T-helper 17 cell (primary cell): ENCODE measurements around the gene FOCAD. TPM values are rescaled to one million over a fixed set of nuclear protein-coding genes. Genes with fewer than 3 reads are reported as not detected.

Experiments
- ATAC-seq: fragments of 150-1000 bp; cut with Tn5 transposase; 2 replicates; pipeline ENCODE4 v1.10.0; 2021; ENCODE audit warnings: mild to moderate bottlenecking, moderate library complexity
- DNase-seq, 3 donors: peaks; one replicate each; pipeline versions ENCODE4 v3.0.0 to v3.0.0-alpha.2; 2020 to 2021
- H3K9me3 ChIP-seq: one replicate; pipeline ENCODE4 v1.7.0; 2013; ENCODE audit warnings: low read length, mild to moderate bottlenecking; ENCODE audit not compliant: control insufficient read depth, poor library complexity, severe bottlenecking
- H3K27ac Mint-ChIP-seq: one replicate; pipeline ENCODE4 v1.8.0; 2022; ENCODE audit warnings: mild to moderate bottlenecking, moderate library complexity, mixed read lengths
- H3K27me3 Mint-ChIP-seq: one replicate; pipeline ENCODE4 v1.8.0; 2022; ENCODE audit warnings: mixed read lengths
- H3K36me3 Mint-ChIP-seq: one replicate; pipeline ENCODE4 v1.8.0; 2022; ENCODE audit warnings: low read depth, mixed read lengths
- H3K4me1 Mint-ChIP-seq: one replicate; pipeline ENCODE4 v1.8.0; 2022; ENCODE audit warnings: mild to moderate bottlenecking, mixed read lengths
- H3K4me3 Mint-ChIP-seq: one replicate; pipeline ENCODE4 v1.8.0; 2022; ENCODE audit warnings: mild to moderate bottlenecking, moderate library complexity, mixed read lengths
- total RNA-seq, 4 donors: library from RNA in 2 of 4; stranded (reverse) in 2 of 4; gene quantifications; one replicate each; pipeline ENCODE4 v1.2.3 and lab custom pipeline; 2022 to 2026

The FOCAD gene
- total RNA-seq, 2 donors from 2014 or later, result 16.2 to 18.2 TPM

- DNase-seq (no peak), ATAC-seq (no peak)
- no peak overlapping the region for H3K27ac Mint-ChIP-seq
- H3K4me1 Mint-ChIP-seq, result peaks cover 23% of the 10 kb centered on the region
- H3K9me3 ChIP-seq, result no peaks in the 10 kb centered on the region
- H3K36me3 Mint-ChIP-seq, result peaks cover 2% of the 10 kb centered on the region
- H3K4me3 Mint-ChIP-seq, result no peak overlapping the region
- no peaks in the 10 kb centered on the region for H3K27me3 Mint-ChIP-seq
These were observed 339.8 kb downstream of the FOCAD start for GRCh38 chr9:21023861-21024260.

GRCh38 chr9:21027295-21027694 lies 343.2 kb downstream of the FOCAD start:
- H3K4me3 Mint-ChIP-seq, result no peak overlapping the region
- no peaks in the 10 kb centered on the region for H3K27me3 Mint-ChIP-seq
- H3K27ac Mint-ChIP-seq, result peak overlapping the region; percentile 82
- ATAC-seq (no peak), DNase-seq (no peak)
- H3K36me3 Mint-ChIP-seq, result no peaks in the 10 kb centered on the region
- no peaks in the 10 kb centered on the region for H3K9me3 ChIP-seq
- H3K4me1 Mint-ChIP-seq, result peaks cover 19% of the 10 kb centered on the region

- H3K27me3 Mint-ChIP-seq, result no peaks in the 10 kb centered on the region
- H3K9me3 ChIP-seq, result no peaks in the 10 kb centered on the region
- no peak for DNase-seq
- no peaks in the 10 kb centered on the region for H3K36me3 Mint-ChIP-seq
- peak overlapping the region; percentile 82 for H3K27ac Mint-ChIP-seq
- peak overlapping the region; percentile 61 for H3K4me3 Mint-ChIP-seq
- peaks cover 23% of the 10 kb centered on the region for H3K4me1 Mint-ChIP-seq
- no peak for ATAC-seq
These were observed 344.4 kb downstream of the FOCAD start for GRCh38 chr9:21028466-21028865.

- no peaks in the 10 kb centered on the region for H3K27me3 Mint-ChIP-seq
- no peaks in the 10 kb centered on the region for H3K9me3 ChIP-seq
- DNase-seq (no peak), ATAC-seq (no peak)
- H3K27ac Mint-ChIP-seq, result no peak overlapping the region
- H3K4me1 Mint-ChIP-seq, result peaks cover 17% of the 10 kb centered on the region
- no peak overlapping the region for H3K4me3 Mint-ChIP-seq
- peaks cover 2% of the 10 kb centered on the region for H3K36me3 Mint-ChIP-seq
These were observed 345.6 kb downstream of the FOCAD start for GRCh38 chr9:21029661-21030060.

GRCh38 chr9:21030389-21031035 lies 346.5 kb downstream of the FOCAD start:
- Mint-ChIP-seq H3K27ac (no peak overlapping the region), H3K27me3 (no peaks in the 10 kb centered on the region), H3K4me3 (no peak overlapping the region), H3K36me3 (peaks cover 2% of the 10 kb centered on the region), H3K4me1 (peaks cover 17% of the 10 kb centered on the region)
- no peaks in the 10 kb centered on the region for H3K9me3 ChIP-seq
- ATAC-seq (peak; percentile 48), DNase-seq (no peak)

GRCh38 chr9:21031091-21031807 lies 347.2 kb downstream of the FOCAD start, which contains the start of gene HACD4:
HACD4 (minus strand) TSS chr9:21031640; CDS start chr9:21031590, 50 bp downstream.
- peaks cover 2% of the 10 kb centered on the region for H3K36me3 Mint-ChIP-seq
- peaks cover 15% of the 10 kb centered on the region for H3K4me1 Mint-ChIP-seq
- no peak within 1 kb of the TSS for H3K4me3 Mint-ChIP-seq
- ATAC-seq, result peak; percentile 87
- no peaks in the 10 kb centered on the region for H3K9me3 ChIP-seq
- no peak within 1 kb of the TSS for H3K27ac Mint-ChIP-seq
- DNase-seq, result peak; percentile 57 to 65 (median 61)
- no peaks in the 10 kb centered on the region for H3K27me3 Mint-ChIP-seq

- peaks cover 4% of the 10 kb centered on the region for H3K36me3 Mint-ChIP-seq
- H3K27me3 Mint-ChIP-seq, result no peaks in the 10 kb centered on the region
- no peaks in the 10 kb centered on the region for H3K9me3 ChIP-seq
- H3K4me1 Mint-ChIP-seq, result peaks cover 14% of the 10 kb centered on the region
- no peak overlapping the region for H3K27ac Mint-ChIP-seq
- DNase-seq, result no peak
- ATAC-seq, result no peak
- no peak overlapping the region for H3K4me3 Mint-ChIP-seq
These were observed 347.7 kb downstream of the FOCAD start for GRCh38 chr9:21031808-21032183.

GRCh38 chr9:21037278-21037677 lies 353.2 kb downstream of the FOCAD start:
- peaks cover 5% of the 10 kb centered on the region for H3K36me3 Mint-ChIP-seq
- DNase-seq (no peak), ATAC-seq (no peak)
- H3K27me3 Mint-ChIP-seq, result no peaks in the 10 kb centered on the region
- H3K4me1 Mint-ChIP-seq, result peaks cover 16% of the 10 kb centered on the region
- H3K27ac Mint-ChIP-seq, result no peak overlapping the region
- H3K9me3 ChIP-seq, result no peaks in the 10 kb centered on the region
- no peak overlapping the region for H3K4me3 Mint-ChIP-seq

- no peaks in the 10 kb centered on the region for H3K27me3 Mint-ChIP-seq
- H3K9me3 ChIP-seq, result no peaks in the 10 kb centered on the region
- DNase-seq (no peak), ATAC-seq (no peak)
- no peak overlapping the region for H3K4me3 Mint-ChIP-seq
- no peak overlapping the region for H3K27ac Mint-ChIP-seq
- H3K36me3 Mint-ChIP-seq, result peaks cover 3% of the 10 kb centered on the region
- H3K4me1 Mint-ChIP-seq, result peaks cover 10% of the 10 kb centered on the region
These were observed 355.2 kb downstream of the FOCAD start for GRCh38 chr9:21039302-21039701.

- no peaks in the 10 kb centered on the region for H3K9me3 ChIP-seq
- H3K4me1 Mint-ChIP-seq, result peaks cover 9% of the 10 kb centered on the region
- H3K27me3 Mint-ChIP-seq, result no peaks in the 10 kb centered on the region
- ATAC-seq (no peak), DNase-seq (no peak)
- peaks cover under 1% of the 10 kb centered on the region for H3K36me3 Mint-ChIP-seq
- H3K27ac Mint-ChIP-seq, result no peak overlapping the region
- no peak overlapping the region for H3K4me3 Mint-ChIP-seq
These were observed 358.4 kb downstream of the FOCAD start for GRCh38 chr9:21042466-21042865.

GRCh38 chr9:21043841-21044240 lies 359.8 kb downstream of the FOCAD start:
- Mint-ChIP-seq H3K27ac (no peak overlapping the region), H3K36me3 (peaks cover 2% of the 10 kb centered on the region), H3K4me1 (peaks cover 12% of the 10 kb centered on the region), H3K4me3 (no peak overlapping the region), H3K27me3 (peaks cover 9% of the 10 kb centered on the region)
- ATAC-seq (no peak), DNase-seq (no peak)
- no peaks in the 10 kb centered on the region for H3K9me3 ChIP-seq
